SKM-1 (cell line): ENCODE data around the gene GALNTL6.
"Not testable (repeated sequence)": the region's sequence is repeated elsewhere in the genome, so short reads cannot be mapped to it uniquely, and the experiment has no call there.

Experiments used
- DNase-seq: peaks from one replicate; lab custom pipeline; 2025; ENCODE audit not compliant: unreplicated experiment; lab: John Stamatoyannopoulos, UW

Gene GALNTL6

GRCh38 chr4:173042139-173042538, 1228.9 kb downstream of the GALNTL6 start:
- DNase-seq = not testable (repeated sequence)

- no peak for DNase-seq
These were observed 1231.1 kb downstream of the GALNTL6 start for GRCh38 chr4:173044340-173044739.

DNA sequence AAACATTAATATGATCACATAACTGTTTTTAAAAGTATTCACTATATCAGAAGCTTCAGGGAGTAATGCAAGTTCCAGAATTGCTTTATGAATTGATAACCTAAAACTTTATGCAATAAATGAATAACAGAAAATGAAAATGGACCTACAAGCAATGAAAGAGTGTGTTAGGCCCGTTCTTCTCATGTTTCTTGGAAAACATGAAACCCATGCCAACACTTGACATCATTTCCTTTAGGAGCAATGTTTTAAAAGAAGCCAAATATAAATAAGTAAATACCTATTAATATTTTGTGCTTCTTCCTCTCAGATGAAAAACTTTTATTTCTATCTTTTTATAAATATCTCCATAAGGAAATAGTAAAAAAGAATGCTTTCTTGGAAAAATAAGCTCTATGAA, 1232.4 kb downstream of the GALNTL6 start:
- DNase-seq = no peak

DNA sequence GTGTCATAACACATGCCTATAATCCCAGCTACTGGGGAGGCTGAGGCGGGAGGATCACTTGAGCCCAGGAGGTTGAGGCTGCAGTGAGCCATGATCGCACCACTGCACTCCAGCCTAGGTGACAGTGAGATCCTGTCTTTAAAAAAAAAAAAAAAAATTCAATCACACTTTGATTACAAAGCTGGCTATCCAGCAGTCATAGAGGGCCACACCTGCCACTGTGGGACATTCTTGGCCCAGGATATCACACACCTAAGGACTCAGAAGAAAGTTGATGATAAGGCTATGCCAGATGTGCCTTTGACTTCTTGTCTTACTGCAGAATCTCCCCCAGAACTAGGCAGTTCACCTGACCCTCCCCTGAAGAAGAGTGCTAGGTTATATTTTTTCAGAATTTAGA, 1232.9 kb downstream of the GALNTL6 start:
- no peak for DNase-seq

DNA sequence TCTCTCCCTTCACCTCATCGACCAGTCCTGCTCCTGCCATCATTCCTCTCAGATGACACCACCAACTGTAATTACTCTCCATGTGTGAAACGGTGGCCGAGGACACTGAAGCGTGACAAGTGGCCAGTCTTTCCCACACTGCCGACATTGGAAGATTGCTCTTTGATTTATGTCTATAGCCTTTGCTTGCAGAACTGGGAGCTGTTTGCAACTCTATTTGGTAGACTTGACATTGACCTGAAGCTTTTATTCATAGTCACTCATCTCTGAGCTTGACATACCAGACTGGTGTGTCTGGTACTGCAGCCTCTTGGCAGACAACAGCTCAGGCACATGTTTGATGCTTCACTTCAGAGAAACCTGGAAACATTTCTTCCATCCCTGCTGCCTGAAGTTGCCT, 1233.6 kb downstream of the GALNTL6 start:
- no peak for DNase-seq

DNA sequence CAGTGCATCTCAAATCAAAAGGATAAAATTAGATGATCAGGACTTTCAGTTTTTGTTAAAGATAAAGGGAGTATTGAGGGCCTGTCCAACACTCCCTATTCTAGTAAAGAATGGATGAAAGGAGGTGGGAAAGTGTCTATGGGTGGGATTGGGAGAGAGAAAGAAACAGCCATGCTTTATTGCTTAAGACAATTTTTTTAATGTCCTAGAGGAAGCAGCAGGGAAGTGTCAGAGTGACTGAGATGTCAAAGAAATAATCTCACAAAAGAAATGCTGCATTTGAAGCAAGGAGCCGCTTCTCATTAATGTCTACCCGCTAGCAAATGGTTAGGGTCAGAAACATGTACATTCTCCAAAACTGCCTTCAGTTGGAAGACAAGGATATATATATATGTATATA, 1238.0 kb downstream of the GALNTL6 start:
- DNase-seq = no peak

DNA sequence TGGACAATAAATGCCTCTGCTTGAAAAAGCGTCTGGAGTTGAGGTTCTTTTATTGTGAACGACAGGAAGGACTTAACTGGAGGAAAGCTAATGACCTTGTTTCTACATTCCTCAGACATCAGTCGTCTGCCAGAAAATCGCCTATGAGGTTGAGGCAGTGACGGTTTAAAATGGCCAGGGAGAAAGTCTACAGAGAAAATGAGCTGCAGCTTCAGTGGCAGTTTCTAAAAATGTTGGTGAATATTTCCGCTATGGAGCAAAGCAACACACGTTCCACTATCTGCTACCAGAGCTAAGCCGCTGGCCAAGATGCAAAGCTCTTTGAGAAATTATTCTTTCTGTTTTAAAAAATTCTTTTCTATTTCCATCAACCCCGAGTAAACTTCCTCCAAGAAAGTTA, 1238.5 kb downstream of the GALNTL6 start:
- no peak for DNase-seq

- no peak for DNase-seq
These were observed 1239.2 kb downstream of the GALNTL6 start for GRCh38 chr4:173052439-173052838.

- DNase-seq = no peak
These were observed 1243.1 kb downstream of the GALNTL6 start for GRCh38 chr4:173056271-173056670.

DNA sequence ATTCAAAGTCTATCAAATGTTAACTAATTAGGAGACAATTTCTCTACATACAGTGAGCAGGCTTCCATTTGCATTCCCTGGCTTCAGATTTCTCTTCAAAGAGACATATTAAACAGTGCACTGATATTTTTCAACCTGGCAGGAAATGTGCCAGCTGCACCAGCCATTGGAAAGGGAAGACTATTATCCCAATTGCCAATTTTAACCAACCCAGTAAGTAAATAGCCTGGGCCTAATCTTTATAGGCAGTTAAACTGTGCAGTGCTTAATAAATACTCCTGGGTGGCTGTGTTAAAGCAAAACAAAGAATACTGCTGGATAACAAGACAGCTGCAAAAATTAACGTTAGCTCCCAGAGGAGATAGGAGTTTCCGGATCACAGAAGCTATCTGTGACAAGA, 1243.5 kb downstream of the GALNTL6 start:
- DNase-seq = no peak

DNA sequence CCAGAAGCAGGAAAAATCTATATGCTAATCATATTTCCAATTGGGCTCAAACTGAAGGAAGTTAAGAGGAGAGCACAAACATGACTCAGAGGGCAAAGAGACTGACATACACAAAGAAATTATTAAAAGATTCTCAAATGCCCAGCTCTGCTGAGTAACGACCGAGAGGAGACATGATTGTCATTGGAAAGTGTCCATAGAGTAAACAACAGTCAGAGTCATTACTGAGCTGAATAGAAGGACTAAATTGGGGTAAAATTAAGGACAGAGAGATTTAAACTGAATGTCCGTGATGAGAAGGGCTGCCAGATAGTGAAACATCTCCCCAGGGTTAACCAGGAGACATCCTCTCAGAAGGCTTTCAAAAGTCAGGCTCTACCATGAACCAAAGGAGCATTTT, 1244.2 kb downstream of the GALNTL6 start:
- DNase-seq = no peak

DNA sequence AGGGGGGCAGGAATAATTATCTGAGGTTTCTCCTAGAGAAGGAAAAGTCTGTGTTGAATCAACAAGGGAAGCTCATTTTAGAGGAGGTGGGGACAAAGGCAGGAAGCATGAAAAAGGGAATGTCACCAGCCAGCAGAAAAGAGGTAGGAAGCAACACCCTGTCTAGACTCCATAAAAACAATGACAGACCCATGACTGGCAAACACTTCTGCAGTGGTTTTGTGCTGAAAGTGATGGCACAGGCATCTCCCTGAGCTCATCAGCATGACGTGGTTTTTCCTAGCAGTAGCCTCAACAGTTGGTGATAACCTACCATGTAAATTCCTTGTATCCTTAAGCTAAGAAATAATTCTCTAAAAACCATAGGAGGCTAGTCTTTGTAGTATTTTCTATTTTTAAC, 1244.7 kb downstream of the GALNTL6 start:
- no peak for DNase-seq

GRCh38 chr4:173061160-173061559, 1248.0 kb downstream of the GALNTL6 start:
- DNase-seq = no peak

- no peak for DNase-seq
These were observed 1260.8 kb downstream of the GALNTL6 start for GRCh38 chr4:173073939-173074500.

DNA sequence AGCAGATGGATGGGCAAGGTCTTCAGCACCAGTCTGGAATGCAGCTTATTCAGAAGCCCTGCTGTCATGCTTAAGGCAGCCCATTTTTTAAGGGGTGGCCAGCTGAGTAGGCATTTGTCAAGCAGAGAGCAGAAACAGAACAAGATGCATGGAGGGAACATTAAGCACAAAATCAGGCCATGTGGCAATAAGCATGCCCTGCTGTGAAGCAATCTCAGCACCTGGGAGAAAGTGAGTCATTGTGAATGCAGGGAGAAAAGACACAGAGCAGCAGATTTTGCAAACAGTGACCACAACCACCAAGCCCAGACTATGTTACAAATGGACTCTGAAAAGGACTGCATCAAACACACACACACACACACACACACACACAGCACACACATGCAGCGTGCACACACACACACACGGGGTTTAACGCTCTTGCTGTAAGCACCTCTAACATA, 1261.3 kb downstream of the GALNTL6 start:
- DNase-seq = peak; percentile 83

DNA sequence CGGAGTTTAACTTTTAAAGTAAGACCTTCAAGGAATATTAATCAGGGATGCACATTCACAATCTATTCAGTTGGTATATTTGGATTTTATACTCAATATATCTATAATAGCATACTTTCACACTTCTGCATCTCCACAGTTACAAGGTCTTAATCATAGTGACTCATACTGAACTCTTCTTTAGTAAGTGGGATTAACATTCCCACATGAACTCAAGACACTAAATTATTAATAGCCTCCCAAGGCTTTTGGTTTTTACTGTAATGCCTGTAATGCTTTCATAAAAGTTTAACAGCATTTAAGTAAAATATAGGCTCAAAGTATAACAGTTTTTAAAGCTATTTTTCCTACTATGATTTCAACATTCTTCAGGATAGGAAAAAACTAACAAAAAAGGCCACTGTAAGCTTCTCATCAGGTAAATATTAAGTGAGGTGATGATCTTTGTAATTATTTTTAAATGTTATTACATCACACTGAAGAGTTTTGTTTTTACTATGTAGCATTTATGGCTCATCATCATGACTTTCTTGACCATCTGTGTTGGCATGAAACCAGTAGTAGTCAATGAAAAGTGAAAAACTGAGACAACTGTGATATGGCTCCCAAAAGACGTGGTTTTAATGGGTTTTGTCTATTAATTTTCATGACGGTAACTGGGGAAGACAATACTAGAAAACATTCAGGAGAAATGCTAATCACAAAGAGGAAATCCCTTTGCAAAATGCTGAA, 1263.9 kb downstream of the GALNTL6 start:
- DNase-seq = no peak

DNA sequence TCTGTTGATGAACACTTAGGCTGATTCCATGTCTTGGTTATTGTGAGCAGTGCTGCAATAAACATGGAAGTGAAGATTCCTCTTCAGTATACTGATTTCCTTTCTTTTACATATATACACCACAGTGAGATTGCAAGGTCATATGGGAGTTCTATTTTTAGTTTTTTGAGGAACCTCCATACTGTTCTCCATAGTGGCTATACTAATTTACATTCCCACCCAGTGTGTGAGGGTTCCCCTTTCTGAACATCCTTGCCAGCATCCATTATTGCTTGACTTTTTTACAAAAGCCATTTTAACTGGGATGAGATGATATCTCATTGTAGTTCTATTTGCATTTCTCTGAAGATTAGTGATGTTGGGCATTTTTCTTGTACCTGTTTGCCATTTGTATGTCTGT, 1274.9 kb downstream of the GALNTL6 start:
- peak; percentile 20 for DNase-seq
